GM12892 (cell line): ENCODE measurements around the gene NEUROD4.

Source experiments
- POLR2A ChIP-seq: IDR thresholded peaks from 2 replicates; pipeline ENCODE4 v1.6.1; 2011; ENCODE audit warnings: low read depth, low read length, control low read depth
- POLR2AphosphoS5 ChIP-seq: IDR thresholded peaks from 2 replicates; pipeline ENCODE4 v1.6.1; 2011; ENCODE audit warnings: low read depth, low read length, control low read depth
- TAF1 ChIP-seq: IDR thresholded peaks from 2 replicates; pipeline ENCODE4 v1.6.1; 2011; ENCODE audit warnings: low read depth, mild to moderate bottlenecking, control low read depth, low read length, borderline replicate concordance

DNA sequence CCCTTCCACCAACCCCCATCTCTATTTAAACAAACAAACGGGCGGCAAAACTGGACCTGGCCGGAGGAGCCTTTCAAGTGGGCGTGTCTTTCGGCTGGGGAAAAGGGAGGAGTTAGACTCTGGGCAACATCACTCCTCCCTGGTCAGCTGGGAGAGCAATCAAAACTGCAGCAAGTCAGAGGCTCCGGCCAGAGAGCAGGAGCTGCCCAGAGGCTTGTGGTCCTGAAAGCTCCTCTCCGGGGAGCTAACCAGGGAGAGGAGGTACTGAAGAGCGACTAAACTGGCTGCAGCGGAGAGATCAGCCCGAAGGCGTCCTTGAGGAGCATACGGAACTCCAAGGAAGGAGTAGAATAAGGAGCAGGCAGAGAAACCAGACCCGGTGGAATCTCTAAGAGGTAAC lies at the start of gene NEUROD4:
- TF ChIP-seq POLR2AphosphoS5 (no peak), POLR2A (no peak), TAF1 (no peak)
